Upper lobe of right lung (tissue), 1 donor: ENCODE measurements around the gene COX17. TPM values are rescaled to one million over a fixed set of nuclear protein-coding genes. Genes with fewer than 3 reads are reported as not detected.

Experiments used
- ATAC-seq: fragments of 200-7000 bp; cut with Tn5 transposase; one replicate; pipeline ENCODE4 v1.9.1; 2020; ENCODE audit warnings: mild to moderate bottlenecking, moderate library complexity
- DNase-seq: peaks from one replicate; pipeline ENCODE4 v3.0.0-alpha.2; 2020
- H3K27ac ChIP-seq: fragments of 200-600 bp; one replicate; pipeline ENCODE4 v1.8.0; 2022
- H3K27me3 ChIP-seq: fragments of 200-600 bp; one replicate; pipeline ENCODE4 v1.8.0; 2022; ENCODE audit warnings: mild to moderate bottlenecking
- H3K36me3 ChIP-seq: fragments of 200-600 bp; one replicate; pipeline ENCODE4 v1.8.0; 2022
- H3K4me1 ChIP-seq: fragments of 200-600 bp; one replicate; pipeline ENCODE4 v1.8.0; 2022
- H3K4me3 ChIP-seq: fragments of 200-600 bp; one replicate; pipeline ENCODE4 v1.8.0; 2022; ENCODE audit warnings: mild to moderate bottlenecking
- H3K9me3 ChIP-seq: fragments of 200-600 bp; one replicate; pipeline ENCODE4 v1.8.0; 2022
- CTCF ChIP-seq: fragments of 200-600 bp; IDR thresholded peaks from one replicate; pipeline ENCODE4 v1.8.0; 2022; ENCODE audit warnings: antibody characterized with exemption
- intact Hi-C: fragments of 100-400 bp; cut with DNase I; formaldehyde crosslinking; loops from one replicate; pipeline ENCODE4 v1.11.0; 2022
- total RNA-seq: library from RNA; stranded (reverse); fragmentation: NEBNext Ultra II Directional; extraction: Animal tissue kit (Norgen Biotek cat#: 25700); gene quantifications from one replicate; pipeline ENCODE4 v1.2.1, GENCODE V29; 2021
- donor health status: DM: no; HTN: yes; CAD: no; lungs with severe emphysema.

COX17 gene
- total RNA-seq, 1 donor from 2014 or later, result 48.9 TPM

- intact Hi-C loops, result no loop called here
Observed at GRCh38 chr3:119632829-119633228, 44.4 kb downstream of the COX17 start.

GRCh38 chr3:119632216-119632615, 45.0 kb downstream of the COX17 start:
- TF ChIP-seq CTCF, result no peak
- Histone ChIP-seq H3K4me1 (peaks cover 58% of the 10 kb centered on the region), H3K27me3 (no peaks in the 10 kb centered on the region), H3K27ac (no peak overlapping the region), H3K4me3 (no peak overlapping the region), H3K9me3 (no peaks in the 10 kb centered on the region), H3K36me3 (no peaks in the 10 kb centered on the region)
- DNase-seq (no peak), ATAC-seq (peak; percentile 38)
- intact Hi-C loops, result no loop called here

More at GRCh38 chr3:119632829-119633228, 44.4 kb downstream of the COX17 start:
- H3K4me3 ChIP-seq, result no peak overlapping the region
- H3K27ac ChIP-seq, result no peak overlapping the region
- no peak for TF ChIP-seq CTCF
- H3K36me3 ChIP-seq, result no peaks in the 10 kb centered on the region
- DNase-seq (no peak), ATAC-seq (no peak)
- H3K27me3 ChIP-seq, result no peaks in the 10 kb centered on the region
- H3K4me1 ChIP-seq, result peaks cover 58% of the 10 kb centered on the region
- no peaks in the 10 kb centered on the region for H3K9me3 ChIP-seq

- intact Hi-C loops, result no loop called here
- no peak for ATAC-seq
- no peak for TF ChIP-seq CTCF
Observed at GRCh38 chr3:119631516-119631915, 45.7 kb downstream of the COX17 start.

GRCh38 chr3:119630880-119631329, 46.3 kb downstream of the COX17 start:
- DNase-seq (no peak), ATAC-seq (peak; percentile 9)
- Histone ChIP-seq H3K27ac (no peak overlapping the region), H3K36me3 (no peaks in the 10 kb centered on the region), H3K9me3 (no peaks in the 10 kb centered on the region), H3K4me1 (peaks cover 58% of the 10 kb centered on the region), H3K4me3 (no peak overlapping the region), H3K27me3 (no peaks in the 10 kb centered on the region)
- TF ChIP-seq CTCF, result no peak
- intact Hi-C loops, result no loop called here

More at GRCh38 chr3:119631516-119631915, 45.7 kb downstream of the COX17 start:
- DNase-seq, result no peak
- Histone ChIP-seq H3K27me3 (no peaks in the 10 kb centered on the region), H3K9me3 (no peaks in the 10 kb centered on the region), H3K4me3 (no peak overlapping the region), H3K27ac (no peak overlapping the region), H3K4me1 (peaks cover 58% of the 10 kb centered on the region), H3K36me3 (no peaks in the 10 kb centered on the region)

- Histone ChIP-seq H3K36me3 (no peaks in the 10 kb centered on the region), H3K9me3 (no peaks in the 10 kb centered on the region), H3K4me1 (peaks cover 59% of the 10 kb centered on the region), H3K27me3 (no peaks in the 10 kb centered on the region), H3K4me3 (no peak overlapping the region), H3K27ac (no peak overlapping the region)
- peak; percentile 48 for ATAC-seq
- intact Hi-C loops, result no loop called here
- DNase-seq, result no peak
- TF ChIP-seq CTCF, result no peak
Observed at GRCh38 chr3:119630128-119630879, 46.9 kb downstream of the COX17 start.
